SJSA1 (cell line): Measurements from ENCODE around the gene DIP2C. TPM values are rescaled to one million over a fixed set of nuclear protein-coding genes. Genes with fewer than 3 reads are reported as not detected.

Experiments used
- DNase-seq, 2 experiments: peaks; one replicate each; pipeline ENCODE4 v3.0.0-alpha.2; 2015 to 2020; ENCODE audit warnings: low spot score in 2 of 2, low read depth in 1 of 2
- H3K27ac ChIP-seq: fragments of 250-450 bp; sonication (Bioruptor Pico); 2 replicates; pipeline ENCODE4 v1.5.1; 2020; ENCODE audit warnings: mild to moderate bottlenecking, moderate library complexity
- H3K27me3 ChIP-seq: fragments of 250-450 bp; sonication (Bioruptor Pico); replicated peaks from 2 replicates; pipeline ENCODE4 v1.5.1; 2020; ENCODE audit warnings: mild to moderate bottlenecking, moderate library complexity
- H3K36me3 ChIP-seq: fragments of 250-450 bp; sonication (Bioruptor Pico); 2 replicates; pipeline ENCODE4 v1.5.1; 2020; ENCODE audit warnings: mild to moderate bottlenecking
- H3K4me1 ChIP-seq: fragments of 250-450 bp; sonication (Bioruptor Pico); replicated peaks from 2 replicates; pipeline ENCODE4 v1.6.1; 2021; ENCODE audit warnings: mild to moderate bottlenecking
- H3K4me3 ChIP-seq: fragments of 250-450 bp; sonication (Bioruptor Pico); 2 replicates; pipeline ENCODE4 v1.5.1; 2020; ENCODE audit warnings: mild to moderate bottlenecking
- H3K9me3 ChIP-seq: fragments of 250-450 bp; sonication (Bioruptor Pico); replicated peaks from 2 replicates; pipeline ENCODE4 v1.5.1; 2020; ENCODE audit warnings: mild to moderate bottlenecking
- total RNA-seq: library from RNA; depleted of rRNA; stranded (reverse); fragments of >200 nt; shearing (Covaris generic); gene quantifications from 2 replicates; pipeline ENCODE4 v1.2.3, GENCODE V29; 2014

Gene DIP2C
- total RNA-seq, 1 experiment from 2014 or later = 17.5 TPM

DNA sequence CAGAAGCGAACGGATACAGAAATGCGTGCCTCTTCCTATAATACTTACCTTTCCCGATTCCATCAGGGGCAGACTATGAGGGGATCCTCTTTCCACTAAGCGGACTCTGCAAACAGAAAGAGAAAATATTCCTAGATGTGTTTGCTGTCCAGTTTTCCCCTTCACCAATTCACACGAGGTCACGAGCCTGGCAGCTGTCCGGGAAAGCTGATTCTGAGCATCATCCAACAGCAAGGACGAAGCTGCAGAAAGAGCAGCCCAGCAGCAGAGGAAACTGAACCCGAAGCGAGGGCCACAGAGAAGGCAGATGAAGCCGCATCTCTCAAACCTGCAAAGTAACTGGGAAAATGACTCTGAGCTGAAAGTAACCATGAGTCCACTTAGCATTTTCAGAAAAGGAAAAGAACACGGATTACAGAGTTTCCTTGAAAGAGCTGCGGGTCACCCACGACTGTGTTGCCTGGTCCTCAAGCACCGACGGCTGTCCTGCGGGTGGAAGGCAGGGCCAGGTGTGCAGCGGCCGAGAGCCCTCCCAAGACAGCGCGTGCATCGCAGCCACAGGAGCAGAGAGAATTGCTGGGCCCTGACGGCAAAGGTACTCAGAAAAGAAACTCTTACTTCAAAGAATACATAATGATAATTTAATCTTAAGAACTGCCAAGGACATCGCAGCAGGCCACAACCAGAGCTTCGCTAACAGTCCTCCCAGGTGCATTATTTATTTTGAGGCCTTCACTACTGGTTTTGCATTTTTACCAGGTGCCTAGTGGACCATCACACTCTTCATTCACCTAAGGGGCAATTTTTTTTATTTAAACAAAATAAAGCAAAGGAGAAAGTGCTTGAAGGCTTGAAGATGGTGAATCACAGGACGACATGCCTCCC, 400.9 kb downstream of the DIP2C start:
- peaks cover 16% of the 10 kb centered on the region for H3K4me1 ChIP-seq
- H3K9me3 ChIP-seq = no peaks in the 10 kb centered on the region
- H3K4me3 ChIP-seq = no peak overlapping the region
- H3K27ac ChIP-seq = no peak overlapping the region
- H3K27me3 ChIP-seq = no peaks in the 10 kb centered on the region
- H3K36me3 ChIP-seq = peaks cover 53% of the 10 kb centered on the region
- DNase-seq = peak in 1 of 2 experiments; percentile 13

GRCh38 chr10:287814-288213, 401.7 kb downstream of the DIP2C start:
- no peaks in the 10 kb centered on the region for H3K27me3 ChIP-seq
- peak overlapping the region; percentile 12; the same call in 1 of the 2 replicates for H3K27ac ChIP-seq
- no peak overlapping the region for H3K4me3 ChIP-seq
- H3K36me3 ChIP-seq = peaks cover 61% of the 10 kb centered on the region
- peaks cover 16% of the 10 kb centered on the region for H3K4me1 ChIP-seq
- peak; percentile 56 to 61 for DNase-seq
- H3K9me3 ChIP-seq = no peaks in the 10 kb centered on the region

DNA sequence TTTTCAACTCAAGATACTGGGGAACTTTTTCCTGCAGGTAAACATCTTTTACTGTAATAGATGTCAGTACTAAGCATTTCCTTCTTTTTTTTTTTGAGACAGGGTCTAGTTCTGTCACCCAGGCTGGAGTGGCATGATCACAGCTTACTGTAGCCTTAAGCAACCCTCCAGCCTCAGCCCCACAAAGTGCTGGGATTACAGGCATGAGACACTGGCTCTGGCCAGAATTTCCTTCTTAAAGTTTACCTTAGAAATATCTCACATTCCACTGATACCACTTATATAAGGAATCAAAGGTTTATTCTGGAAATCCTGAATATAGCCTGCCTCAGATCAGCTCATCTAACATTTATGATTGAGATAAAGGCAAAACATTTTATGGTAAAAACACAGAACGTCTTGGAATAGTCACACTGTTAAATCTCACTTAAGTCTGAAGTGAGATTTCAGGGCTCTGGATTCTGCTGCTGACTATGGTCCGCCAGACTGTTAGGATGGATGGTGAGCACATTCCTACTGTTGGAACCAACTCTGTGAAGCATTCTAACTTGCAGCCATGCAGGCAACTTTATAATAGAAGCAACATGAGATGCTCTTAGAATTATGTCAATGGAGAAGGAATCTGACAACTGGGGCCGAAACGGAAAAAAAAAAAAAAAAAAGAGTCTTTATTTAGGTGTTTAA, 402.3 kb downstream of the DIP2C start:
- Histone ChIP-seq H3K9me3 (no peaks in the 10 kb centered on the region), H3K27me3 (no peaks in the 10 kb centered on the region), H3K4me1 (peaks cover 16% of the 10 kb centered on the region), H3K4me3 (no peak overlapping the region), H3K27ac (peak overlapping the region; percentile 12), H3K36me3 (peaks cover 67% of the 10 kb centered on the region)
- peak in 1 of 2 experiments; percentile 39 for DNase-seq

GRCh38 chr10:285216-285615, 404.3 kb downstream of the DIP2C start:
- no peak for DNase-seq
- H3K27ac ChIP-seq = no peak overlapping the region
- H3K36me3 ChIP-seq = peaks cover 71% of the 10 kb centered on the region
- H3K9me3 ChIP-seq = no peaks in the 10 kb centered on the region
- H3K4me1 ChIP-seq = peaks cover 16% of the 10 kb centered on the region
- no peak overlapping the region for H3K4me3 ChIP-seq
- no peaks in the 10 kb centered on the region for H3K27me3 ChIP-seq

- DNase-seq = no peak
- H3K36me3 ChIP-seq = peaks cover 72% of the 10 kb centered on the region
- no peak overlapping the region for H3K4me3 ChIP-seq
Observed at GRCh38 chr10:283916-284356, 405.5 kb downstream of the DIP2C start.

GRCh38 chr10:283140-283479, 406.4 kb downstream of the DIP2C start:
- Histone ChIP-seq H3K9me3 (no peaks in the 10 kb centered on the region), H3K4me1 (peaks cover 16% of the 10 kb centered on the region), H3K27me3 (no peaks in the 10 kb centered on the region), H3K27ac (no peak overlapping the region), H3K4me3 (no peak overlapping the region), H3K36me3 (peaks cover 77% of the 10 kb centered on the region)
- no peak for DNase-seq

More at GRCh38 chr10:283916-284356, 405.5 kb downstream of the DIP2C start:
- Histone ChIP-seq H3K9me3 (no peaks in the 10 kb centered on the region), H3K27me3 (no peaks in the 10 kb centered on the region), H3K4me1 (peaks cover 16% of the 10 kb centered on the region), H3K27ac (no peak overlapping the region)

- Histone ChIP-seq H3K4me1 (peaks cover 10% of the 10 kb centered on the region), H3K27ac (no peak overlapping the region), H3K4me3 (no peak overlapping the region), H3K9me3 (no peaks in the 10 kb centered on the region), H3K27me3 (no peaks in the 10 kb centered on the region), H3K36me3 (peaks cover 77% of the 10 kb centered on the region)
- no peak for DNase-seq
Observed at GRCh38 chr10:282294-283139, 407.0 kb downstream of the DIP2C start.

DNA sequence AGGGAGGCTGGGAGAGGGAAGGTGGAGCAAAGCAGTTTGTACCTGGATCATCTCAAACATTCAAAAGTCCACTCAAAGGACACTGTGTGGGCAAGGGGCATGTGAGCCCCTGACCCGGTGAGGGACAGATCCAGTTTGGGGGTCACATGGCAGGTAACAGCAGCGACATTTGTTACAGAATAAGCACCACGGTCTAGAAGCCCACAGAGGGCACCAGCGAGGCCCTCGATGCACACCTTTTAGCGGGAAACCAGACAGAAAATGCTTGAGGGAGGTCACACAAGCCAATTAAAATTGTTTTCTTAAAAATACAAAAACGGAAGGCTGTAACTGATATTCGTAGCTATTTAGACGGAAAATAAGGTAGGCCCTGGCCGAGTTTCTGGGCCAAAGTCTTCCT, 409.8 kb downstream of the DIP2C start:
- no peaks in the 10 kb centered on the region for H3K27me3 ChIP-seq
- H3K27ac ChIP-seq = no peak overlapping the region
- H3K4me1 ChIP-seq = no peaks in the 10 kb centered on the region
- DNase-seq = no peak
- H3K4me3 ChIP-seq = no peak overlapping the region
- no peaks in the 10 kb centered on the region for H3K9me3 ChIP-seq
- H3K36me3 ChIP-seq = peaks cover 71% of the 10 kb centered on the region

DNA sequence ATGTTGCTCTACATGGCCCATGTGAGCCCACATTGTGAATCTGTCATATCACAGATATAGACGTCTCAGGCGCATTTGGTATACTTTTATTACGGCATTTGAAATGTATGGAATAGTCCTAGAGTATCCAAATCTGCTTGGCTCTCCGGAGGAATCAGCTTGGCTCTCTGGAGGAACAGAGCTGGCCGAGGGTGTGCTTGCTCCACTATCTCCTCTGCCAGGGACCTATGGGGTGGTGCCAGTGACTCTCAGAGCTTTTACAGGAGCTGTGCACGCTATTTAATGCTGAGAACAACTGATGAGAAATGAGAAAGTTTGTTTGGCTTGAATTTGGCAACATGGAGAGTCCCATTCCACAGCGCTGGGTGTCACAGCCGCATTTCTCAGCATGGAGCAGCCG, 410.2 kb downstream of the DIP2C start:
- no peak for DNase-seq
- Histone ChIP-seq H3K27ac (no peak overlapping the region), H3K4me3 (no peak overlapping the region), H3K4me1 (no peaks in the 10 kb centered on the region), H3K27me3 (no peaks in the 10 kb centered on the region), H3K36me3 (peaks cover 67% of the 10 kb centered on the region), H3K9me3 (no peaks in the 10 kb centered on the region)

GRCh38 chr10:278707-279106, 410.8 kb downstream of the DIP2C start:
- no peaks in the 10 kb centered on the region for H3K27me3 ChIP-seq
- no peaks in the 10 kb centered on the region for H3K4me1 ChIP-seq
- H3K36me3 ChIP-seq = peaks cover 63% of the 10 kb centered on the region
- no peak overlapping the region for H3K27ac ChIP-seq
- no peak overlapping the region for H3K4me3 ChIP-seq
- no peak for DNase-seq
- H3K9me3 ChIP-seq = no peaks in the 10 kb centered on the region

DNA sequence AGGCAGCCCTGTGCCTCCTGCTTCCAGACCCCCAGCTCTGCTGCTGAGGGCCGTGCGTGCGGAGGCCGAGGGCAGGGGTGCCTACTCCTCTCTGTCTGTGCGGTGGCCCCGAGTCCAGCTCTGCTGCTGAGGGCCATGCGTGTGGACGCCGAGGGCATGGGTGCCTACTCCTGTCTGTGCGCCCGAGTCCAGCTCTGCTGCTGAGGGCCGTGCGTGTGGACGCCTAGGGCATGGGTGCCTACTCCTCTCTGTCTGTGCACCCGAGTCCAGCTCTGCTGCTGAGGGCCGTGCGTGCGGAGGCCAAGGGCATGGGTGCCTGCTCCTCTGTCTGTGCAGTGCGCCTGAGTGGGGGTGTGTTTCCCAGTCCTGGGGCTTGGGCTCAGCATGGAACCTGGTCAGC, 411.5 kb downstream of the DIP2C start:
- DNase-seq = no peak
- no peaks in the 10 kb centered on the region for H3K4me1 ChIP-seq
- no peak overlapping the region for H3K27ac ChIP-seq
- no peak overlapping the region for H3K4me3 ChIP-seq
- no peaks in the 10 kb centered on the region for H3K9me3 ChIP-seq
- H3K36me3 ChIP-seq = peaks cover 56% of the 10 kb centered on the region
- no peaks in the 10 kb centered on the region for H3K27me3 ChIP-seq

- H3K27ac ChIP-seq = no peak overlapping the region
- no peaks in the 10 kb centered on the region for H3K4me1 ChIP-seq
- no peaks in the 10 kb centered on the region for H3K9me3 ChIP-seq
- no peak overlapping the region for H3K4me3 ChIP-seq
- no peaks in the 10 kb centered on the region for H3K27me3 ChIP-seq
- H3K36me3 ChIP-seq = peaks cover 33% of the 10 kb centered on the region
- DNase-seq = no peak
Observed at GRCh38 chr10:275680-276079, 413.8 kb downstream of the DIP2C start.

- H3K4me3 ChIP-seq = no peak overlapping the region
- H3K36me3 ChIP-seq = peaks cover 27% of the 10 kb centered on the region
- H3K27me3 ChIP-seq = no peaks in the 10 kb centered on the region
- H3K27ac ChIP-seq = no peak overlapping the region
- H3K4me1 ChIP-seq = no peaks in the 10 kb centered on the region
- no peak for DNase-seq
- no peaks in the 10 kb centered on the region for H3K9me3 ChIP-seq
Observed at GRCh38 chr10:274866-275265, 414.6 kb downstream of the DIP2C start.
